IMR-90 (cell line): ENCODE results near the gene NEFH. TPM values are rescaled to one million over a fixed set of nuclear protein-coding genes. Genes with fewer than 3 reads are reported as not detected.

Experiments
- ATAC-seq: fragments of 200-7000 bp; cut with Tn5 transposase; 2 replicates; pipeline ENCODE4 v1.9.1; 2020; ENCODE audit warnings: low read depth, mild to moderate bottlenecking, moderate library complexity
- BruUV-seq: library from RNA; stranded (reverse); fragments of 400-500 nt; replicated peaks from 2 replicates; lab custom pipeline; 2021; lab: Mats Ljungman, UMichigan
- CTCF ChIA-PET: fragments of 300-600 bp; formaldehyde crosslinking; extraction: SDS; loops from one replicate; lab custom pipeline; 2021; ENCODE audit warnings: antibody characterized with exemption; lab: Yijun Ruan, JAX
- POLR2A ChIA-PET: fragments of 300-600 bp; sonication (Branson Sonifier 250); formaldehyde crosslinking; loops from one replicate; lab custom pipeline; 2022; ENCODE audit warnings: antibody characterized with exemption; ENCODE audit not compliant: unreplicated experiment; lab: Charles Lee
- DNase-seq: peaks from one replicate; pipeline ENCODE4 v3.0.0; 2013
- H2AFZ ChIP-seq: replicated peaks from 2 replicates; pipeline ENCODE3; 2013; ENCODE audit warnings: low read length, mild to moderate bottlenecking; ENCODE audit not compliant: poor library complexity
- H2AK5ac ChIP-seq: 2 replicates; pipeline ENCODE4 v1.6.1; 2013; ENCODE audit warnings: low read depth, low read length, inconsistent platforms
- H2AK9ac ChIP-seq: replicated peaks from 2 replicates; pipeline ENCODE3; 2013; ENCODE audit warnings: mild to moderate bottlenecking, low read depth, low read length, moderate library complexity; ENCODE audit not compliant: poor library complexity
- H2BK120ac ChIP-seq: 2 replicates; pipeline ENCODE4 v1.6.1; 2013; ENCODE audit warnings: low read depth, low read length, inconsistent platforms
- H2BK15ac ChIP-seq: 3 replicates; pipeline ENCODE4 v1.6.1; 2013; ENCODE audit warnings: low read depth, low read length, inconsistent platforms
- H2BK20ac ChIP-seq: 2 replicates; pipeline ENCODE4 v1.6.1; 2013; ENCODE audit warnings: low read depth, mild to moderate bottlenecking, inconsistent platforms, low read length, moderate library complexity
- H2BK5ac ChIP-seq: 2 replicates; pipeline ENCODE4 v1.6.1; 2013; ENCODE audit warnings: mild to moderate bottlenecking, low read depth, low read length, inconsistent platforms; ENCODE audit not compliant: poor library complexity, severe bottlenecking
- H3K14ac ChIP-seq: replicated peaks from 2 replicates; pipeline ENCODE4 v1.6.1; 2013; ENCODE audit warnings: low read depth, low read length, inconsistent platforms
- H3K18ac ChIP-seq: 2 replicates; pipeline ENCODE4 v1.6.1; 2013; ENCODE audit warnings: low read depth, low read length, control low read depth
- H3K23ac ChIP-seq: 2 replicates; pipeline ENCODE4 v1.6.1; 2013; ENCODE audit warnings: low read depth, low read length, inconsistent platforms
- H3K27ac ChIP-seq: 2 replicates; pipeline ENCODE4 v1.5.1; 2013; ENCODE audit warnings: mild to moderate bottlenecking, control low read depth, low read length; ENCODE audit not compliant: insufficient read depth
- H3K27me3 ChIP-seq: 2 replicates; pipeline ENCODE4 v1.6.1; 2013; ENCODE audit warnings: low read length; ENCODE audit not compliant: control insufficient read depth, insufficient read depth
- H3K36me3 ChIP-seq: 2 replicates; pipeline ENCODE4 v1.6.1; 2013; ENCODE audit warnings: low read length, mixed read lengths; ENCODE audit not compliant: control insufficient read depth, insufficient read depth
- H3K4ac ChIP-seq: 2 replicates; pipeline ENCODE4 v1.6.1; 2013; ENCODE audit warnings: low read depth, low read length, inconsistent platforms
- H3K4me1 ChIP-seq: 2 replicates; pipeline ENCODE4 v1.6.1; 2013; ENCODE audit warnings: low read length, mixed read lengths; ENCODE audit not compliant: control insufficient read depth, insufficient read depth
- H3K4me2 ChIP-seq: 2 replicates; pipeline ENCODE4 v1.6.1; 2013; ENCODE audit warnings: low read depth, mild to moderate bottlenecking, control low read depth, low read length, moderate library complexity
- H3K4me3 ChIP-seq: 2 replicates; pipeline ENCODE4 v1.5.1; 2013; ENCODE audit warnings: low read depth, mild to moderate bottlenecking, control low read depth, low read length, moderate library complexity; ENCODE audit not compliant: insufficient read depth
- H3K56ac ChIP-seq: 2 replicates; pipeline ENCODE4 v1.6.1; 2013; ENCODE audit warnings: low read length, inconsistent platforms; ENCODE audit not compliant: insufficient read depth; ENCODE audit errors: extremely low read depth
- H3K79me1 ChIP-seq, 2 experiments: 2 replicates each; pipeline ENCODE4 v1.6.1; 2013; ENCODE audit warnings: low read length in 2 of 2, inconsistent platforms in 1 of 2, low read depth in 1 of 2
- H3K9ac ChIP-seq: 2 replicates; pipeline ENCODE4 v1.6.1; 2013; ENCODE audit warnings: low read depth, low read length, control low read depth
- H3K9me1 ChIP-seq: 2 replicates; pipeline ENCODE4 v1.6.1; 2013; ENCODE audit warnings: low read length, inconsistent platforms; ENCODE audit not compliant: insufficient read depth
- H3K9me3 ChIP-seq: 2 replicates; pipeline ENCODE4 v1.6.1; 2013; ENCODE audit warnings: low read length; ENCODE audit not compliant: control insufficient read depth, insufficient read depth
- H4K20me1 ChIP-seq: 2 replicates; pipeline ENCODE4 v1.6.1; 2013; ENCODE audit warnings: low read length, inconsistent platforms; ENCODE audit not compliant: insufficient read depth
- H4K5ac ChIP-seq: 2 replicates; pipeline ENCODE4 v1.6.1; 2013; ENCODE audit warnings: mild to moderate bottlenecking, low read depth, low read length, control low read depth
- H4K8ac ChIP-seq, 2 experiments: 2 replicates each; pipeline ENCODE4 v1.6.1; 2013; ENCODE audit warnings: low read depth in 2 of 2, low read length in 2 of 2, control low read depth in 1 of 2, inconsistent platforms in 1 of 2
- H4K91ac ChIP-seq: 2 replicates; pipeline ENCODE4 v1.6.1; 2013; ENCODE audit warnings: low read depth, low read length, inconsistent platforms; ENCODE audit not compliant: insufficient read depth
- BHLHE40 ChIP-seq: fragments of 150-350 bp; IDR thresholded peaks from 2 replicates; pipeline ENCODE4 v1.6.1; 2016; ENCODE audit warnings: mild to moderate bottlenecking, low read depth, low read length
- CHD1 ChIP-seq: IDR thresholded peaks from 2 replicates; pipeline ENCODE4 v1.6.1; 2012; ENCODE audit warnings: low read depth, low read length, improper control_type of control experiment
- MAFK ChIP-seq: IDR thresholded peaks from 2 replicates; pipeline ENCODE4 v1.6.1; 2012; ENCODE audit warnings: low read depth, low read length, improper control_type of control experiment
- NFE2L2 ChIP-seq: fragments of 150-350 bp; IDR thresholded peaks from 2 replicates; pipeline ENCODE4 v1.6.1; 2016; ENCODE audit warnings: low read depth, mild to moderate bottlenecking, low read length
- POLR2A ChIP-seq: IDR thresholded peaks from 2 replicates; pipeline ENCODE4 v1.6.1; 2012; ENCODE audit warnings: mild to moderate bottlenecking, low read depth, low read length
- RAD21 ChIP-seq: IDR thresholded peaks from 2 replicates; pipeline ENCODE4 v1.6.1; 2012; ENCODE audit warnings: low read length, improper control_type of control experiment
- RCOR1 ChIP-seq: IDR thresholded peaks from 2 replicates; pipeline ENCODE4 v1.6.1; 2012; ENCODE audit warnings: mild to moderate bottlenecking, low read length, improper control_type of control experiment; ENCODE audit not compliant: insufficient replicate concordance
- RFX5 ChIP-seq: IDR thresholded peaks from 2 replicates; pipeline ENCODE4 v1.8.0; 2012; ENCODE audit warnings: low read depth, mild to moderate bottlenecking, low read length, moderate library complexity
- SMC3 ChIP-seq: fragments of 150-350 bp; IDR thresholded peaks from 2 replicates; pipeline ENCODE4 v1.6.1; 2016; ENCODE audit warnings: low read depth, mild to moderate bottlenecking, antibody characterized with exemption, low read length, moderate library complexity
- USF2 ChIP-seq: fragments of 150-350 bp; IDR thresholded peaks from 2 replicates; pipeline ENCODE4 v1.6.1; 2017; ENCODE audit warnings: mild to moderate bottlenecking, antibody characterized with exemption, low read length, low read depth
- WGBS, 2 experiments: methylation state at CpG; one replicate each; pipeline versions ENCODE4 v1.1.5 to v1.1.7; 2013; ENCODE audit warnings: missing lambda C conversion rate in 2 of 2; ENCODE audit not compliant: insufficient read length in 1 of 2; ENCODE audit errors: extremely low coverage in 2 of 2; 5-methylcytosine and 5-hydroxymethylcytosine counted together
- dilution Hi-C: fragments of 300-500 bp; cut with HindIII; formaldehyde crosslinking; loops from one replicate; pipeline ENCODE4 v1.14.3; 2018; ENCODE audit warnings: low sequenced_read_pairs; ENCODE audit not compliant: unreplicated experiment
- in situ Hi-C: fragments of 300-500 bp; cut with MboI; formaldehyde crosslinking; loops from 3 replicates; pipeline ENCODE4 v1.14.3; 2019; ENCODE audit warnings: low sequenced_read_pairs, inconsistent platforms, mixed read lengths
- intact Hi-C: fragments of 100-400 bp; cut with micrococcal nuclease; formaldehyde crosslinking; loops from 2 replicates; pipeline ENCODE4 v1.10.0; 2022
- polyA plus RNA-seq, 3 experiments: library from polyadenylated mRNA; depleted of rRNA; stranded (reverse); fragments of >200 nt; gene quantifications; 2 replicates each; pipeline ENCODE4 v1.2.3, GENCODE V29; 2012; ENCODE audit warnings: low replicate concordance in 1 of 3
- total RNA-seq: library from RNA; depleted of rRNA; stranded (reverse); fragments of >200 nt; gene quantifications from 2 replicates; pipeline ENCODE4 v1.2.3, GENCODE V29; 2012

NEFH gene
- total and polyA plus RNA-seq, 2 of the 4 experiments (the other 2 are of a cell fraction): 1.3 to 2.9 TPM

GRCh38 chr22:29443452-29443851 lies 36.6 kb upstream of the NEFH start:
- Histone ChIP-seq H4K8ac (no peak overlapping the region), H3K36me3 (no peaks in the 10 kb centered on the region), H4K20me1 (no peaks in the 10 kb centered on the region), H3K56ac (no peak overlapping the region), H3K14ac (no peak overlapping the region), H2AK5ac (no peak overlapping the region), H3K4me3 (no peak overlapping the region), H4K91ac (no peak overlapping the region), H2BK20ac (no peak overlapping the region), H3K79me1 (no peaks in the 10 kb centered on the region), H3K9ac (no peak overlapping the region), H3K9me1 (no peaks in the 10 kb centered on the region), H3K27me3 (peaks cover 22% of the 10 kb centered on the region), H2AFZ (no peak overlapping the region), H2BK5ac (no peak overlapping the region), H3K4ac (no peak overlapping the region), H2BK120ac (no peak overlapping the region), H2BK15ac (no peak overlapping the region), H3K23ac (no peak overlapping the region), H2AK9ac (no peak overlapping the region), H4K5ac (no peak overlapping the region), H3K27ac (no peak overlapping the region), H3K4me2 (no peak overlapping the region), H3K9me3 (no peaks in the 10 kb centered on the region), H3K4me1 (no peaks in the 10 kb centered on the region; the same call in 1 of the 2 replicates), H3K18ac (no peak overlapping the region)
- ATAC-seq (no peak), DNase-seq (no peak)
- intact Hi-C loops: no loop called here
- no TSS peak for BruUV-seq
- ChIA-PET POLR2A (no interaction called here), CTCF (no interaction called here)
- dilution Hi-C loops: no loop called here
- in situ Hi-C loops: no loop called here
- no peak for TF ChIP-seq USF2
- TF ChIP-seq CHD1: no peak
- TF ChIP-seq RFX5: no peak
- no peak for TF ChIP-seq POLR2A
- no peak for TF ChIP-seq RAD21
- TF ChIP-seq RCOR1: no peak
- no peak for TF ChIP-seq NFE2L2
- no peak for TF ChIP-seq BHLHE40
- TF ChIP-seq MAFK: no peak
- TF ChIP-seq SMC3: no peak
- no CpG with 5 or more reads among the region's 6 CpGs for WGBS, 2 experiments
